Pancreas (tissue), 10 donors: ENCODE results near the gene TRIP10. TPM values are rescaled to one million over a fixed set of nuclear protein-coding genes. Genes with fewer than 3 reads are reported as not detected.

Source experiments
- ATAC-seq, 4 donors: fragments of 200-7000 bp; cut with Tn5 transposase; one replicate each; pipeline versions ENCODE4 v1.8.0 to v1.9.1; 2020; ENCODE audit warnings: mild to moderate bottlenecking in 4 of 4, moderate library complexity in 4 of 4
- DNase-seq, 6 donors: peaks; one replicate each; pipeline ENCODE4 v3.0.0-alpha.2; 2020
- FAIRE-seq: peaks from 2 replicates; lab custom pipeline; 2012; peaks lifted over from hg19 to GRCh38; lab: Jason Lieb, UNC
- H3K27ac ChIP-seq, 4 donors: fragments of 200-600 bp; sonication (generic); 1 replicate in 3 of 4; 2 replicates in 1 of 4; pipeline versions ENCODE4 v1.5.0 to v1.8.0; 2020
- H3K27me3 ChIP-seq, 4 donors: fragments of 200-600 bp; one replicate each; pipeline ENCODE4 v1.8.0; 2021
- H3K36me3 ChIP-seq, 3 donors: fragments of 200-600 bp; sonication (generic) in 1 of 3; one replicate each; pipeline versions ENCODE4 v1.5.0 to v1.8.0; 2020 to 2021
- H3K4me1 ChIP-seq, 3 donors: fragments of 200-600 bp; one replicate each; pipeline ENCODE4 v1.8.0; 2021
- H3K4me3 ChIP-seq, 4 donors: fragments of 200-600 bp; sonication (generic) in 2 of 4; one replicate each; pipeline versions ENCODE4 v1.5.0 to v1.8.0; 2020 to 2021
- H3K9me3 ChIP-seq, 4 donors: fragments of 200-600 bp; one replicate each; pipeline ENCODE4 v1.8.0; 2021
- CTCF ChIP-seq, 4 donors: fragments of 200-600 bp; sonication (generic) in 3 of 4; IDR thresholded peaks; one replicate each; pipeline versions ENCODE4 v1.5.0 to v1.8.0; 2021; ENCODE audit warnings: antibody characterized with exemption in 4 of 4
- WGBS, 2 donors: extraction: QIAGEN DNeasy Blood & Tissue Kit; methylation state at CpG; one replicate each; pipeline ENCODE4 v1.1.7; 2013; 5-methylcytosine and 5-hydroxymethylcytosine counted together
- intact Hi-C, 3 donors: fragments of 100-400 bp; cut with DNase I; formaldehyde crosslinking; loops; one replicate each; pipeline versions ENCODE4 v1.11.1 to v1.14.2; 2022
- polyA plus RNA-seq, 2 donors: library from polyadenylated mRNA; stranded (reverse); fragments of 200-250 nt; gene quantifications; one replicate each; pipeline ENCODE4 v1.2.3, GENCODE V29; 2013
- total RNA-seq, 6 donors: library from RNA; stranded (reverse); fragmentation: NEBNext Ultra II Directional in 4 of 6; extraction: Animal tissue kit (Norgen Biotek cat#: 25700) in 4 of 6; gene quantifications; one replicate each; pipeline versions ENCODE4 v1.2.1 to v1.2.4, GENCODE V29; 2021 to 2023
- donor health status: healthy with polysubstance abuse.
- donor health status: DM: no; HTN: no; CAD: no; lungs with moderate emphysema.
- donor health status: DM: no; HTN: no; CAD: no.
- donor health status: control.
- donor health status: control.
- donor health status: Bipolar disorder and iron deficiency.
- donor health status: DM: yes; HTN: yes; CAD: no.
- donor health status: DM: no; HTN: no; CAD: no.
- donor health status: DM: no; HTN: no; CAD: no.
- donor health status: DM: yes; HTN: yes; CAD: no.

TRIP10 gene
- total and polyA plus RNA-seq, 8 donors = 16.4 to 102 (median 24.8) TPM

DNA sequence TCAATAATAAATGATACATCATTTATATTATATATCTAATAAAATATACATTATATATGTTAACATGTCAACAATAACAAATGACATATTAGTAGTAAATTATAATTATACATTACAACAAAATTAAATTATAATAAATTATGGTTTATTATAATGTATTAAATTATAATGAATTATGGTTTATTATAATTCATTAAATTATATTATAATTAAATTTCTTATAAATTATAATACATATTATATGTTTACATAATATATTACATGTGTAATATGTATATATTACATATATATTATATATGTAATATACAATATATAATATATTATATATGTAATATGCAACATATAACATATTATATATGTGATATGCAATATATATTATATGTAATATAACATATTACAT is 39.5 kb upstream of the TRIP10 start:
- Histone ChIP-seq H3K27ac (no peak overlapping the region), H3K4me1 (no peaks in the 10 kb centered on the region), H3K9me3 (no peaks in the 10 kb centered on the region), H3K27me3 (no peaks in the 10 kb centered on the region), H3K4me3 (no peak overlapping the region), H3K36me3 (peaks cover 0 to 3% (median 0%) of the 10 kb centered on the region in 3 donors)
- no peak for ATAC-seq
- intact Hi-C loops = no loop called here
- peak; percentile 99 for FAIRE-seq
- TF ChIP-seq CTCF (IDR thresholded peaks at IDR 0.05) = no peak
- DNase-seq = no peak

- Histone ChIP-seq H3K9me3 (no peaks in the 10 kb centered on the region), H3K4me1 (no peaks in the 10 kb centered on the region), H3K27ac (no peak overlapping the region), H3K27me3 (no peaks in the 10 kb centered on the region), H3K4me3 (no peak overlapping the region), H3K36me3 (peaks cover 0 to 3% (median 0%) of the 10 kb centered on the region in 3 donors)
- intact Hi-C loops = no loop called here
- DNase-seq (no peak), ATAC-seq (peak in 1 of 4 donors; percentile 20), FAIRE-seq (peak; percentile 99)
- WGBS, 2 donors = 75 to 85% methylated on average over 8 of the region's 8 CpGs
- TF ChIP-seq CTCF (IDR thresholded peaks at IDR 0.05) = no peak
These were observed 38.7 kb upstream of the TRIP10 start for GRCh38 chr19:6700586-6701316.

DNA sequence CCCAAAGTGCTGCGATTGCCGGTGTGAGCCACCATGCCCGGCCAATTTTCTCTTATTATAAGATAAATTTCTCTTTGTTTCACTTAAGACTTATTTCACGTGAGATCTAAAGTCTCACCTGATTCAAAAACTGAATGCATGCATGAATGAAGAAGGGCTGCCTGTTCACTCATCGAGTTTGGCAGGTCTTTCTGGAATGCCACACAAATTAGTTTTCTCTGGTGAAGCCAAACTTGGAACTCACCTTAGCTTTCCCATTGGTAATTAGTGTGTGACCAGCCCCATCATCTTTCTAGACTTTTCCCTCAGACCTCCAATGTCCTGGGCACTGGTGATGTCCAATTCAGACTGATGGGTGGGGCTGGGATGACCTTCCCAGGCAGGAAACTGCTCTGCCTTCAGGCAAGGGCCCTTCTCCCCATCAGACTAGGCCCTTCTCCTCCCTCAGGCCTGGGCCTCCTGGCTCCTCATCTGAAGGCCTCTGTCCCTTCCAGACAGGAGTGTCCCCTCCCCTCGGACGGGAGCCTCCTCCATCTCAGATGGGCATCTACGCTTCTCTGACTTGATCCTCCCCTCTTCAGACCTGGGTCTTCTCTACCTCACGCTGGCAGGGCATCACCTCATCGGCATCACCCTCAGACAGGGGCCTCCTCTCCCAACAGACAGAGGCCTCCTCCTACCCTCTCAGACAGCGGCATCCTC is 33.4 kb upstream of the TRIP10 start:
- intact Hi-C loops = no loop called here

GRCh38 chr19:6706633-6706958 is 32.9 kb upstream of the TRIP10 start:
- no peaks in the 10 kb centered on the region for H3K4me1 ChIP-seq
- no peaks in the 10 kb centered on the region for H3K27me3 ChIP-seq
- no peak for FAIRE-seq
- no peak for TF ChIP-seq CTCF (IDR thresholded peaks at IDR 0.05)
- intact Hi-C loops = no loop called here
- WGBS, 2 donors = 59 to 69% methylated on average over 3 of the region's 3 CpGs
- peak in 1 of 4 donors; percentile 4 for ATAC-seq
- no peak overlapping the region for H3K27ac ChIP-seq
- H3K36me3 ChIP-seq = peaks cover 0 to 3% (median 0%) of the 10 kb centered on the region in 3 donors
- H3K4me3 ChIP-seq = no peak overlapping the region
- no peak for DNase-seq
- H3K9me3 ChIP-seq = no peaks in the 10 kb centered on the region

More for the DNA sequence above, 33.4 kb upstream of the TRIP10 start:
- Histone ChIP-seq H3K27me3 (no peaks in the 10 kb centered on the region), H3K4me3 (no peak overlapping the region), H3K9me3 (no peaks in the 10 kb centered on the region), H3K4me1 (no peaks in the 10 kb centered on the region), H3K27ac (no peak overlapping the region), H3K36me3 (peaks cover 0 to 3% (median 0%) of the 10 kb centered on the region in 3 donors)
- ATAC-seq (no peak), FAIRE-seq (no peak), DNase-seq (peak in 1 of 6 donors; percentile 48)
- 77 to 86% methylated on average over 11 of the region's 11 CpGs for WGBS, 2 donors
- TF ChIP-seq CTCF (IDR thresholded peaks at IDR 0.05) = no peak
